Neuron (in vitro differentiated cells): ENCODE data around the gene NUDCD3.

Experiments
- H2AFZ ChIP-seq: one replicate; pipeline ENCODE4 v1.6.1; 2013; ENCODE audit warnings: low read depth, mild to moderate bottlenecking, inconsistent platforms, low read length, moderate library complexity
- H3K27me3 ChIP-seq: one replicate; pipeline ENCODE4 v1.6.1; 2013; ENCODE audit warnings: low read length; ENCODE audit not compliant: insufficient read depth
- H3K36me3 ChIP-seq: one replicate; pipeline ENCODE4 v1.6.1; 2013; ENCODE audit warnings: low read length; ENCODE audit not compliant: insufficient read depth
- H3K4me1 ChIP-seq: one replicate; pipeline ENCODE4 v1.6.1; 2013; ENCODE audit warnings: low read length; ENCODE audit not compliant: insufficient read depth
- H3K4me3 ChIP-seq: 2 replicates; pipeline ENCODE4 v1.5.1; 2013; ENCODE audit warnings: mild to moderate bottlenecking, low read length, moderate library complexity
- H3K9me3 ChIP-seq: one replicate; pipeline ENCODE4 v1.6.1; 2013; ENCODE audit warnings: low read length

Gene NUDCD3

GRCh38 chr7:44347546-44348114 lies 142.8 kb downstream of the NUDCD3 start:
- H3K9me3 ChIP-seq: peaks cover 3% of the 10 kb centered on the region
- H3K4me3 ChIP-seq: no peak overlapping the region
- H3K36me3 ChIP-seq: no peaks in the 10 kb centered on the region
- H3K27me3 ChIP-seq: peaks cover 5% of the 10 kb centered on the region
- no peak overlapping the region for H2AFZ ChIP-seq
- no peaks in the 10 kb centered on the region for H3K4me1 ChIP-seq

GRCh38 chr7:44346063-44346462 lies 144.4 kb downstream of the NUDCD3 start:
- peaks cover 3% of the 10 kb centered on the region for H3K9me3 ChIP-seq

GRCh38 chr7:44341401-44341800 lies 149.1 kb downstream of the NUDCD3 start:
- Histone ChIP-seq H2AFZ (no peak overlapping the region), H3K4me1 (no peaks in the 10 kb centered on the region), H3K9me3 (peaks cover 3% of the 10 kb centered on the region), H3K27me3 (peaks cover 4% of the 10 kb centered on the region), H3K36me3 (no peaks in the 10 kb centered on the region), H3K4me3 (no peak overlapping the region)

More at GRCh38 chr7:44346063-44346462, 144.4 kb downstream of the NUDCD3 start:
- no peaks in the 10 kb centered on the region for H3K36me3 ChIP-seq
- peaks cover 5% of the 10 kb centered on the region for H3K27me3 ChIP-seq
- H2AFZ ChIP-seq: no peak overlapping the region
- no peaks in the 10 kb centered on the region for H3K4me1 ChIP-seq
- no peak overlapping the region for H3K4me3 ChIP-seq

GRCh38 chr7:44338600-44338999 lies 151.9 kb downstream of the NUDCD3 start:
- Histone ChIP-seq H3K27me3 (peaks cover 9% of the 10 kb centered on the region), H3K9me3 (peaks cover 3% of the 10 kb centered on the region), H3K36me3 (no peaks in the 10 kb centered on the region), H3K4me1 (no peaks in the 10 kb centered on the region), H2AFZ (no peak overlapping the region), H3K4me3 (no peak overlapping the region)

- H3K9me3 ChIP-seq: no peaks in the 10 kb centered on the region
- H3K36me3 ChIP-seq: no peaks in the 10 kb centered on the region
- H2AFZ ChIP-seq: no peak overlapping the region
- H3K27me3 ChIP-seq: peaks cover 9% of the 10 kb centered on the region
- H3K4me3 ChIP-seq: no peak overlapping the region
- no peaks in the 10 kb centered on the region for H3K4me1 ChIP-seq
These were observed 154.0 kb downstream of the NUDCD3 start for GRCh38 chr7:44336491-44336890.

GRCh38 chr7:44335184-44335583 lies 155.3 kb downstream of the NUDCD3 start:
- no peak overlapping the region for H2AFZ ChIP-seq

GRCh38 chr7:44334734-44335097 lies 155.7 kb downstream of the NUDCD3 start:
- H3K4me1 ChIP-seq: no peaks in the 10 kb centered on the region
- no peaks in the 10 kb centered on the region for H3K9me3 ChIP-seq
- no peak overlapping the region for H2AFZ ChIP-seq
- no peak overlapping the region for H3K4me3 ChIP-seq
- H3K36me3 ChIP-seq: no peaks in the 10 kb centered on the region
- peaks cover 9% of the 10 kb centered on the region for H3K27me3 ChIP-seq

More at GRCh38 chr7:44335184-44335583, 155.3 kb downstream of the NUDCD3 start:
- H3K4me3 ChIP-seq: no peak overlapping the region
- H3K27me3 ChIP-seq: peaks cover 9% of the 10 kb centered on the region
- no peaks in the 10 kb centered on the region for H3K36me3 ChIP-seq
- H3K4me1 ChIP-seq: no peaks in the 10 kb centered on the region
- H3K9me3 ChIP-seq: no peaks in the 10 kb centered on the region

- Histone ChIP-seq H3K36me3 (no peaks in the 10 kb centered on the region), H2AFZ (no peak overlapping the region), H3K4me3 (no peak overlapping the region), H3K27me3 (peaks cover 9% of the 10 kb centered on the region), H3K4me1 (no peaks in the 10 kb centered on the region), H3K9me3 (no peaks in the 10 kb centered on the region)
These were observed 156.3 kb downstream of the NUDCD3 start for GRCh38 chr7:44333911-44334733.

- Histone ChIP-seq H3K36me3 (no peaks in the 10 kb centered on the region), H3K4me3 (no peak overlapping the region), H3K4me1 (no peaks in the 10 kb centered on the region), H3K9me3 (no peaks in the 10 kb centered on the region), H3K27me3 (peaks cover 19% of the 10 kb centered on the region), H2AFZ (no peak overlapping the region)
These were observed 158.8 kb downstream of the NUDCD3 start for GRCh38 chr7:44331682-44332081.

- no peak overlapping the region for H3K4me3 ChIP-seq
These were observed 160.1 kb downstream of the NUDCD3 start for GRCh38 chr7:44330331-44330730.

GRCh38 chr7:44329888-44330287 lies 160.6 kb downstream of the NUDCD3 start:
- peaks cover 3% of the 10 kb centered on the region for H3K4me1 ChIP-seq
- H3K36me3 ChIP-seq: no peaks in the 10 kb centered on the region
- H2AFZ ChIP-seq: no peak overlapping the region
- no peak overlapping the region for H3K4me3 ChIP-seq
- H3K9me3 ChIP-seq: no peaks in the 10 kb centered on the region
- H3K27me3 ChIP-seq: peaks cover 20% of the 10 kb centered on the region

More at GRCh38 chr7:44330331-44330730, 160.1 kb downstream of the NUDCD3 start:
- no peaks in the 10 kb centered on the region for H3K36me3 ChIP-seq
- peaks cover 3% of the 10 kb centered on the region for H3K4me1 ChIP-seq
- no peaks in the 10 kb centered on the region for H3K9me3 ChIP-seq
- no peak overlapping the region for H2AFZ ChIP-seq
- H3K27me3 ChIP-seq: peaks cover 20% of the 10 kb centered on the region
